ENCODE data around the gene LGALS7B. TPM values are rescaled to one million over a fixed set of nuclear protein-coding genes. Genes with fewer than 3 reads are reported as not detected.

Gene LGALS7B
- total and polyA plus RNA-seq, 10 of the 15 experiments (the other 5 are each of a cell fraction or from before 2014, with no cell fraction given): not detected

- Histone ChIP-seq H3K4me2 (ENCODE audit: control insufficient read depth, insufficient read depth) (no peak overlapping the region), H3K27me3 (replicated peaks in 1 of 2; ENCODE audit: control insufficient read depth in 2 of 2, insufficient read depth in 2 of 2, low read length in 1 of 2) (no peaks in the 10 kb centered on the region), H3K36me3 (ENCODE audit: control insufficient read depth in 2 of 2, insufficient read depth in 2 of 2, low read length in 1 of 2) (no peaks in the 10 kb centered on the region), H3K79me2 (ENCODE audit: control insufficient read depth, insufficient read depth, low read length) (no peaks in the 10 kb centered on the region), H2AFZ (ENCODE audit: control insufficient read depth, low read depth, low read length) (no peak overlapping the region), H4K20me1 (ENCODE audit: control insufficient read depth, insufficient read depth) (no peaks in the 10 kb centered on the region), H3K27ac (ENCODE audit: control insufficient read depth, insufficient read depth) (no peak overlapping the region), H3K4me1 (ENCODE audit: control insufficient read depth, insufficient read depth, low read length) (no peaks in the 10 kb centered on the region), H3K4me3 (no peak overlapping the region), H3K9me3 (replicated peaks; ENCODE audit: control insufficient read depth, insufficient read depth, low read length) (no peaks in the 10 kb centered on the region), H3K9ac (ENCODE audit: control insufficient read depth, insufficient read depth, low read length) (no peak overlapping the region)
- WGBS (ENCODE audit: insufficient coverage, insufficient replicate concordance, low lambda C conversion rate, missing lambda C conversion rate): 82% methylated on average over 17 of the region's 17 CpGs
- ChIA-PET CTCF (no interaction called here), RAD21 (ENCODE audit: unreplicated experiment) (no interaction called here), POLR2A (interaction anchor here (0.7 kb wide), 1 partner anchor 48 kb away, joined by 6 read pairs; no protein-coding TSS in a partner anchor), SMC1A (ENCODE audit: uncharacterized antibody, unreplicated experiment) (no interaction called here)
- no TSS peak for BruUV-seq (replicated peaks)
- in situ Hi-C loops (cut with MboI) (no loop called here), intact Hi-C loops (cut with micrococcal nuclease; ENCODE audit: unreplicated experiment) (no loop called here)
- ATAC-seq (no peak), DNase-seq (ENCODE audit: low read depth, low spot score) (no peak), FAIRE-seq (no peak)
- TF ChIP-seq PML (IDR thresholded peaks at IDR 0.05; ENCODE audit: low read length) (no peak), SPI1 (IDR thresholded peaks at IDR 0.05; ENCODE audit: borderline replicate concordance, insufficient read depth, low read depth, low read length) (no peak), ZBTB4 (CRISPR knock-in tag; IDR thresholded peaks at IDR 0.05) (no peak), JUND (IDR thresholded peaks at IDR 0.05; ENCODE audit: low read depth, low read length) (no peak), ZNF217 (IDR thresholded peaks at IDR 0.05) (no peak), BCL3 (IDR thresholded peaks at IDR 0.05; ENCODE audit: borderline replicate concordance, insufficient read depth, low read depth, low read length, poor library complexity, severe bottlenecking) (no peak), BRCA1 (IDR thresholded peaks at IDR 0.05; ENCODE audit: low read depth, low read length) (no peak), ESRRA (IDR thresholded peaks at IDR 0.05; ENCODE audit: low read length) (no peak), STAT3 (IDR thresholded peaks at IDR 0.05; ENCODE audit: low read depth, low read length) (no peak), EZH2 (IDR thresholded peaks at IDR 0.05; ENCODE audit: borderline replicate concordance, control insufficient read depth, low read depth, low read length) (no peak), TCF3 (IDR thresholded peaks at IDR 0.05; ENCODE audit: borderline replicate concordance, insufficient read depth, low read depth, low read length) (no peak), NR2F1 (conservative IDR thresholded peaks at IDR 0.05) (no peak), SP1 (IDR thresholded peaks at IDR 0.05; ENCODE audit: low read depth, low read length) (no peak), FOXM1 (IDR thresholded peaks at IDR 0.05; ENCODE audit: low read depth, low read length) (no peak)
Measured at GRCh38 chr19:38808741-38809140, 19.7 kb downstream of the LGALS7B start.

All from GM12878 (cell line).